Measurements from ENCODE around the gene NDST1. TPM values are rescaled to one million over a fixed set of nuclear protein-coding genes. Genes with fewer than 3 reads are reported as not detected.

NDST1 gene
- total RNA-seq, 4 donors from 2014 or later, result 68.8 to 104 (median 96.4) TPM

GRCh38 chr5:150582241-150583109 lies 74.5 kb downstream of the NDST1 start:
- WGBS, 2 donors (ENCODE audit: low coverage in 1 of 2), result 20 to 50% methylated on average over 2 to 19 of the region's 19 CpGs
- Histone ChIP-seq H3K4me3 (peak overlapping the region in 2 of 4 donors; percentile 1 to 24), H3K27me3 (no peaks in the 10 kb centered on the region), H3K36me3 (no peaks in the 10 kb centered on the region), H3K27ac (peak overlapping the region; percentile 71 to 82 (median 78)), H3K4me1 (peaks cover 12 to 48% (median 32%) of the 10 kb centered on the region in 4 donors), H3K9me3 (no peaks in the 10 kb centered on the region)
- no peak for TF ChIP-seq EP300 (IDR thresholded peaks at IDR 0.05; ENCODE audit: low read depth)
- peak in 2 of 3 donors; percentile 32 to 62 for TF ChIP-seq POLR2AphosphoS5 (IDR thresholded peaks at IDR 0.05)
- no peak for TF ChIP-seq CTCF (IDR thresholded peaks at IDR 0.05)
- TF ChIP-seq POLR2A (IDR thresholded peaks at IDR 0.05), result peak; percentile 26
- DNase-seq, result peak; percentile 80
- in situ Hi-C loops (cut with MboI; ENCODE audit: low pct_ligation_motif_present in 1 of 4, low pct_unique_long_range_greater_than_20kb in 1 of 4, low sequenced_read_pairs in 3 of 4), result no loop called here
- intact Hi-C loops (cut with DNase I; ENCODE audit: low total_unique reads), result no loop called here

- intact Hi-C loops (cut with DNase I; ENCODE audit: low total_unique reads) (no loop called here), in situ Hi-C loops (cut with MboI; ENCODE audit: low pct_ligation_motif_present in 1 of 4, low pct_unique_long_range_greater_than_20kb in 1 of 4, low sequenced_read_pairs in 3 of 4) (no loop called here)
- DNase-seq, result no peak
- no peaks in the 10 kb centered on the region for H3K36me3 ChIP-seq
- WGBS, 2 donors (ENCODE audit: low coverage in 1 of 2), result 69 to 90% methylated on average over 2 to 9 of the region's 9 CpGs
- peaks cover 12 to 59% (median 38%) of the 10 kb centered on the region in 4 donors for H3K4me1 ChIP-seq
- H3K9me3 ChIP-seq, result no peaks in the 10 kb centered on the region
- TF ChIP-seq POLR2A (IDR thresholded peaks at IDR 0.05) (no peak), EP300 (IDR thresholded peaks at IDR 0.05; ENCODE audit: low read depth) (no peak), POLR2AphosphoS5 (IDR thresholded peaks at IDR 0.05) (no peak)
- H3K27ac ChIP-seq, result peak overlapping the region; percentile 77 to 82 (median 78)
- no peak overlapping the region for H3K4me3 ChIP-seq
- H3K27me3 ChIP-seq, result no peaks in the 10 kb centered on the region
Measured at GRCh38 chr5:150583541-150584225, 75.8 kb downstream of the NDST1 start.

- WGBS, 2 donors (ENCODE audit: low coverage in 1 of 2), result 60 to 84% methylated on average over 3 to 12 of the region's 12 CpGs
- DNase-seq, result peak; percentile 73
- in situ Hi-C loops (cut with MboI; ENCODE audit: low pct_ligation_motif_present in 1 of 4, low pct_unique_long_range_greater_than_20kb in 1 of 4, low sequenced_read_pairs in 3 of 4), result no loop called here
- Histone ChIP-seq H3K4me1 (peaks cover 10 to 67% (median 44%) of the 10 kb centered on the region in 4 donors), H3K36me3 (no peaks in the 10 kb centered on the region), H3K9me3 (no peaks in the 10 kb centered on the region), H3K27me3 (no peaks in the 10 kb centered on the region), H3K27ac (peak overlapping the region; percentile 77 to 82 (median 78)), H3K4me3 (no peak overlapping the region)
- TF ChIP-seq EP300 (IDR thresholded peaks at IDR 0.05; ENCODE audit: low read depth) (no peak), POLR2A (IDR thresholded peaks at IDR 0.05) (no peak), CTCF (IDR thresholded peaks at IDR 0.05) (no peak), POLR2AphosphoS5 (IDR thresholded peaks at IDR 0.05) (no peak)
- intact Hi-C loops (cut with DNase I; ENCODE audit: low total_unique reads), result no loop called here
Measured at GRCh38 chr5:150584556-150585335, 76.8 kb downstream of the NDST1 start.

- in situ Hi-C loops (cut with MboI; ENCODE audit: low pct_ligation_motif_present in 1 of 4, low pct_unique_long_range_greater_than_20kb in 1 of 4, low sequenced_read_pairs in 3 of 4) (no loop called here), intact Hi-C loops (cut with DNase I; ENCODE audit: low total_unique reads) (no loop called here)
- Histone ChIP-seq H3K4me3 (peak overlapping the region in 3 of 4 donors; percentile 25 to 46 (median 39)), H3K27ac (peak overlapping the region; percentile 77 to 82 (median 78)), H3K9me3 (no peaks in the 10 kb centered on the region), H3K36me3 (no peaks in the 10 kb centered on the region), H3K4me1 (peaks cover 16 to 75% (median 55%) of the 10 kb centered on the region in 4 donors), H3K27me3 (no peaks in the 10 kb centered on the region)
- WGBS, 2 donors (ENCODE audit: low coverage in 1 of 2), result 50% methylated on average over 9 of the region's 9 CpGs; no CpG with 5 or more reads in 1 of the 2 donors
- TF ChIP-seq POLR2AphosphoS5 (IDR thresholded peaks at IDR 0.05), result peak; percentile 32 to 93 (median 72)
- no peak for TF ChIP-seq EP300 (IDR thresholded peaks at IDR 0.05; ENCODE audit: low read depth)
- TF ChIP-seq POLR2A (IDR thresholded peaks at IDR 0.05), result peak; percentile 73
- peak; percentile 88 for DNase-seq
Measured at GRCh38 chr5:150585781-150586341, 77.9 kb downstream of the NDST1 start.

Measured in transverse colon (tissue), 4 donors.